Measurements from ENCODE around the gene CTTNBP2.

Gene CTTNBP2

DNA sequence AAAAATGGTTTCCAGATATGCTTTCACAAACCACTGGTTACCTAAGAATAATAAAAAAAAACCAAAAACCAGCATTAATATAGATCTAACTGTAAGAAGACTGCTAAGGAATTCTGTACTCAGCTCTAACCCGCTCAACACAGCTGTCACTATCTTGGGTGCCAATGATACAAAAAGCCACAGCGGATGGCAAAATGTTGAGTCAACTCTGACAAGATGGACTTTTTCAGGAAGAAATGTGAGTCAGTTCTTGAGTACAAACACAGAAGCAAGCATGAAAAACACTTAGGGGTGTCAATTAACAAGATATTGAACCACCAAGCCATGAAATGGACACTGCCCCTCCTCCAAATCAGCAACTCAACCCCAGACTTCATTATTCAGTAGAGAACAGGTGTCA is 55.0 kb downstream of the CTTNBP2 start:
- DNase-seq (ENCODE audit: low spot score): no peak

DNA sequence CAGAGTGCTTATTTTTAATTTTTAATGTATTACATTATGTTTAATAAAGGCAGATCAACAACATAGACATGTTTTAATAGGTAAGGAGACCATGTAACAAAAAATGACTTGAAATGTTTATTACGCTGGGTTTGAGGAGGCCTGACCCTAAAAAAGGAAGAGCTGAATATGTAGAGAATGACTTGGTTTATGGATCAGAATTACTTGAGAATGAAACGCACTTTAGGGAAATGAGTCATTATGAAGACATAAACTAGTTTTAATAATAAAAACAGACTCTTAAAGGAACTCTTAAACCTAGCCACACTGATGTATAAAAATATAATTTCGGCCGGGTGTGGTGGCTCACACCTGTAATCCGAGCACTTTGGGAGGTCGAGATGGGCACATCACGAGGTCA is 56.5 kb downstream of the CTTNBP2 start:
- DNase-seq (ENCODE audit: low spot score): no peak

- DNase-seq (ENCODE audit: low spot score): no peak
These were observed 61.5 kb downstream of the CTTNBP2 start for GRCh38 chr7:117811696-117812095.

- DNase-seq (ENCODE audit: low spot score): peak; percentile 7
These were observed 62.4 kb downstream of the CTTNBP2 start for GRCh38 chr7:117810642-117811512.

GRCh38 chr7:117809958-117810357 is 63.3 kb downstream of the CTTNBP2 start:
- no peak for DNase-seq (ENCODE audit: low spot score)

GRCh38 chr7:117808910-117809705 is 64.1 kb downstream of the CTTNBP2 start:
- DNase-seq (ENCODE audit: low spot score): no peak

- DNase-seq (ENCODE audit: low spot score): no peak
These were observed 64.9 kb downstream of the CTTNBP2 start for GRCh38 chr7:117808341-117808757.

GRCh38 chr7:117807676-117808075 is 65.6 kb downstream of the CTTNBP2 start:
- DNase-seq (ENCODE audit: low spot score): no peak

GRCh38 chr7:117806011-117806410 is 67.2 kb downstream of the CTTNBP2 start:
- DNase-seq (ENCODE audit: low spot score): no peak

DNA sequence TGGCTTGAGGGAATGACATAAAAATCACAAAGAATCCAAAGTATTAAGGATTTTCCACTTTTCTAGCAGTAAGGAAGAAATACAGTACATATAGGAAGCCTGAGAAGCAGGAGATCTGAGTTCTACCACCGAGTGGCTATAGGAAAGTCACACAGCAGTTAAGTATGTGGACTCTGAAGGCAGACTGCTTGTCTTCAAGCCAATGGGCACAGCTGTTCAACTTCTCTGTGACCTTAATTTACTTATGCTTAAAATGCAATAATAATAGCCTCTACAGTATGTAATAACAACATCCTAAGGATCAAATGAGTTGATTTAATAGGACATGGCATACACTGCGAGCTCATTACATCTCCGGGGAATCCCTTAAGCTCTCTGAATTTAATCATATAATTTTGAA is 68.0 kb downstream of the CTTNBP2 start:
- no peak for DNase-seq (ENCODE audit: low spot score)

DNA sequence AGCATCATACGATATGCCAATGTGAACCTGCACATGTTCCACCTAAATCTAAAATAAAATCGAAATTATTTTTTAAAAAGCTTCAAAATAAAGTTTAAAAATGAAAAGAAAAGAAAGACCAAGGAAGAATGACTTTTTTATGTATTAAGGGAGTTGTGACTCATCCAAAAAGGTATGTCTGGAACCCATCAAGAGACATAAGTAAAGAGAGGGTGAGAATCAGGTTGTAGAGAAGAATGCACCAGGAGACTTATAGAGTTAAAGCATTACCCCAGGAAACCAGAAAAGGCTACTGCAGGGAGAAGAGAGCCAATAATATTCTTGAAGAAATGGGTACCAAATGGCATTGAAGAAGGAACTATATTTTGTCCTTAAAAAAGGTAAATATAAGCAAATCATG is 69.8 kb downstream of the CTTNBP2 start:
- no peak for DNase-seq (ENCODE audit: low spot score)

DNA sequence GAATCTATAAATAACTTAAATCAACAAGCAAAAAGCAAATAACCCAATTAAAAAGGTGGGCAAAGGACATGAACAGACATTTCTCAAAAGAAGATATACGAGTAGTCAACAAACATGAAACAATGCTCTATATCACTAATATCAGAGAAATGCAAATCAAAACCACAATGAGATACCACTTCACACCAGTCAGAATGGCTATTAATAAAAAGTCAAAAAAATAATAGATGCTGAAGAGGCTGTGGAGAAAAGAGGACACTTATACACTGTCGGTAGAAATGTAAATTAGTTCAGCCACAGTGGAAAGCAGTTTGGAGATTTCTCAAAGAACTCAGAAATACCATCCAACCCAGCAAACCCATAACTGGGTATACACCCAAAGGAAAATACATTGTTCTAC is 70.6 kb downstream of the CTTNBP2 start:
- DNase-seq (ENCODE audit: low spot score): no peak

- no peak for DNase-seq (ENCODE audit: low spot score)
These were observed 72.4 kb downstream of the CTTNBP2 start for GRCh38 chr7:117800841-117801240.

DNA sequence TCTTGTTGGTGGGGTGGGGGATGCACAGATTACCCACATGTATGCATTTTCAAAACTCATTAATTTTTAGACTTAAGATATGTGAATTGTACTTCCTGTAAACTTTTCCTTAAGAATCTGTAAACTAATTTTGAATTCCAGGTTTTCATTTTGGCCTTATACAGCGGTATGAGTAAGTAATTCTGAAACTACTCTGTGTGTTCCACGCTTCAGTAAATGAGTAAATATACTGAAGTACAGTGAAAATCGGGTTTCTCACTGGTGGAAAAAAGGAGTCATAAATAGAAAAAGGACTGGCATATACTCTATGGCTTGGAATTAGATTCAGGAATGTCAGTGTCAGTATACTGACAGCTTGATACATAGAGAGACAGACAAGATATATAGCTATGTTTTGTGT is 72.8 kb downstream of the CTTNBP2 start:
- no peak for DNase-seq (ENCODE audit: low spot score)

- no peak for DNase-seq (ENCODE audit: low spot score)
These were observed 76.4 kb downstream of the CTTNBP2 start for GRCh38 chr7:117796889-117797288.

GRCh38 chr7:117793976-117794375 is 79.3 kb downstream of the CTTNBP2 start:
- DNase-seq (ENCODE audit: low spot score): no peak

DNA sequence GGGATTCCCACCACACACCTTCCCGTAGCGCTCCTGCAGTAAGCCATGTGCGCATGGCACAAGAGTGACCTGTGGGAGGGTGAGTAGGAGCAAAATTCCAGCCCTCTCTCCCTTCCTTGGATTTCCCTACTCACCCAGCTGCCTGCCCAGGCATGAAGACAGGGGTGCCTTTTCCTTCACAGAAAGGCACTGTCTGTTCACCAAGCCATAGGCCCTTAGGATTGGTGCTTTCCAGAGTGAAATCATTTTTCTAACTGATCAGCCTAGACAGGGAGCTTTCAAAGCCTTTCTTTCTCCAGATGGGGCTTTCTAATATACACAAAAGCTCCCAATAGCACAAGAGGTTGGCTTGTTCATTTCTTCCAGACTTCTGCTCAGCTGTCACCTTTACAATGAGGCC is 79.7 kb downstream of the CTTNBP2 start:
- no peak for DNase-seq (ENCODE audit: low spot score)

DNA sequence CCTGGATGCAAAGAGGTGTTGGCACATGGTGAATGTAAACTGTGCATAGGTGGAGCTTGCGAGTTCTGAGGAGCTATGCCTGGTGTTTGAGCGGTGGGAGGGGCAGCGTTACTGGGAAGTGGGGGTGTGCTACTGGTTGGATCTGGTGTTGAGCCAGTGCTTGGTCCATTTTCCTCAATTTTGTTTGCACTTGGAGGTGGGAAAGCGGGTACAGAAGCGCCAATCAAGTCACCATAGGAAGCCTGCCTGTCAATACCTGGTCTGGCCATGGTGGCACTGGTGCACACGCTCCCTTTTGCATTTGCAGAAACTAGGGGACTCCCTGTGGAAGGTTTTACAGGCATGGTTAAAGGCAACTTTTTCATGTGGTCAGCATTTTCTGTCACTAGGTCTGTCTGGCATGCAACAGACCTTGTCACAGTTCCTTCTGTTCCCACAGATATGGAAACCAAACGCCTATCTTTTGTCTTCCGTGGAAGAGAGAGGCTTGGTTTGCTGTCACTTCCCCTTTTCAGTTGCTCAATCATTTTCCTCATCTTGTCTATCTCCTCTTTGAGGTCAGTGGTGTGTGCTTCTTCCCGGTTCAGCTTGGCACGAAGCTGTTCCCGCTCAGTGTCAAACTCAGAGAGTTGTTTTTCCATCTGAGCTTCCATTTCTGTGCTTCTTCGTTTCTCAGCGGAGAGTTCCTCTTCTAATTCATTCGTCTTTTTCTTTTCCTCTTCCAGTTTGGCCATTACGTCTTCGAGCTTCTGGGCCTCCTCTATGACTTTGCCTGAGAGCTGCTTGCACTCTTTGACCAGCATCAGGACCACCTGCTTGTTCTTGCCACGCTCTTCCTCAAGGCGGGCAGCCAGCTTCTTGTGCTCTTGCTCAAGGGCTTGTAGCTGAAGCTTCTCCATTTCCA is 81.1 kb downstream of the CTTNBP2 start:
- no peak for DNase-seq (ENCODE audit: low spot score)

DNA sequence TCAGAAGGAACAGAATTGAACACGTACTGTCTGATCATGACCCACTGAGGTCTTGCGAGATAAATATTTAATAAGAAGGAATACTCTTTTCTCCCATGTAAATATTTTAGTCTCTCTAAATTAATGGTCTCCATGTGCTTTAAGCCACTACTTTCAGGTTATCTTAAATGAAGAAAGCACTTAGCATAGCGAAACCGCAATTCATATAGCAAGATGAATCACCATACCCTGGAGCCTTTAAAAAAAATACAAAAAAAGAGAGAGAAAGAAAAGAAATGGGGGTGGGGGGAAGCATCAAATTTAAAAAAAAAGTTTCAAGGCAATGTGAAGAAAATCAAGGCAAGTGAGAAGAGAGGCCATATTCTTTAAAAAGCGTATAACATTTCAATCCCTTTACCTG is 82.5 kb downstream of the CTTNBP2 start:
- no peak for DNase-seq (ENCODE audit: low spot score)

DNA sequence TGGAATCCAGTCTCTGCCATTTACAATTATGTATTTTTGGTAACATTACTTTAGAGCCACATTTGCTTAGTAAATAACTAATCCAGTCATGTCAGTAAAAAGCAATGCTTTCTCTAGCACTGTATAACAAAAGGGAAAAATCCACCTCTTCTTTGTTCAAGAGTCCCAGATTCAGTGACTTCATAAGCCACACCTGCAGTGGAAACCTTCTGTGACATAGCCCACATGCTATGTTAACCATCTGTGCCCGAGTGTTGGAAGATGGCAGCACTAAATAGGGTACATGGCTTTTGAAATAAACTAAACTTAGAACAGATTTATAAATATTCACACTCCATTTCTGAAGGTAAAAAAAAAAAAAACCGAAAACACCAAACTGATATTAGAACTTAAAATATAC is 83.0 kb downstream of the CTTNBP2 start:
- DNase-seq (ENCODE audit: low spot score): no peak

- DNase-seq (ENCODE audit: low spot score): no peak
These were observed 87.8 kb downstream of the CTTNBP2 start for GRCh38 chr7:117785431-117785830.

- DNase-seq (ENCODE audit: low spot score): no peak
These were observed 88.9 kb downstream of the CTTNBP2 start for GRCh38 chr7:117784315-117784714.
